Measurements from ENCODE around the gene MT1A. TPM values are rescaled to one million over a fixed set of nuclear protein-coding genes. Genes with fewer than 3 reads are reported as not detected.

Gene MT1A
- total RNA-seq, 2 experiments from 2014 or later: not detected

DNA sequence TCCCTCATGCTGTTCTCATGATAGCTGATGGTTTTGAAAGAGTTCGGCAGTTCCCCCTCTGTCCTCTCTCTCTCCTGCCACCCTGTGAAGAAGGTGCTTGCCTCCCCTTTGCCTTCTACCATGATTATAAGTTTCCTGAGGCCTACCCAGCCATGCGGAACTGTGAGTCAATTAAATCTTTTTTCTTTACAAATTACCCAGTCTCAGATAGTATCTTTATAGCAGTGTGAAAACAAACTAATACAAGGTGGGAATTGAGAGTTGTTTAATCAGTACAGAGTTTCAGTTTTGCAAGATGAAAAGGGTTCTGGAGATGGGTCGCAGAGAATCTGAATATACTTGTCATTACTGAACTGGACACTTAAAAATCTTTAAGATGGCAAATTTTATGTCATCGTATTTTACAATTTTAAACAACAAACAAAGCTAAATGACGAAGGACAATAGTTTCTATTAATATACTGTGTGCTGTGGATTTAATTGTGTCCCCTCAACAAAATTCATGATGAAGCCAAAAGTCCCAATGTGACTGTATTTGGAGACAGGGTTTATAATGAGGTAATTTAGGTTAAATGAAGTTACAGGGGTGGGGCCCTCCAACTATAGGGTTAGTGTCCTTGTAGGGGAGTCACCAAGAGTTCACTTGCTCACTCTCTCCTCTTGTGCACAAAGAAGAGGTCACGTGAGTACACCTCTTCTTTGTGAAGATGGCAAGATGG, 44.7 kb upstream of the MT1A start:
- DNase-seq: no peak
- POLR2A ChIA-PET: interaction anchor here (1.0 kb wide), 1 partner anchor 59 kb away, joined by 3 read pairs; no protein-coding TSS in a partner anchor
- no peak overlapping the region for H3K4me3 Mint-ChIP-seq
- no peaks in the 10 kb centered on the region for H3K9me3 Mint-ChIP-seq
- intact Hi-C loops (cut with micrococcal nuclease): loop anchor here (5.0 kb wide), 1 partner anchor 99 kb away; no protein-coding TSS in a partner anchor
- peaks cover 8% of the 10 kb centered on the region for H3K27me3 Mint-ChIP-seq
- TF ChIP-seq, protein P1, sequence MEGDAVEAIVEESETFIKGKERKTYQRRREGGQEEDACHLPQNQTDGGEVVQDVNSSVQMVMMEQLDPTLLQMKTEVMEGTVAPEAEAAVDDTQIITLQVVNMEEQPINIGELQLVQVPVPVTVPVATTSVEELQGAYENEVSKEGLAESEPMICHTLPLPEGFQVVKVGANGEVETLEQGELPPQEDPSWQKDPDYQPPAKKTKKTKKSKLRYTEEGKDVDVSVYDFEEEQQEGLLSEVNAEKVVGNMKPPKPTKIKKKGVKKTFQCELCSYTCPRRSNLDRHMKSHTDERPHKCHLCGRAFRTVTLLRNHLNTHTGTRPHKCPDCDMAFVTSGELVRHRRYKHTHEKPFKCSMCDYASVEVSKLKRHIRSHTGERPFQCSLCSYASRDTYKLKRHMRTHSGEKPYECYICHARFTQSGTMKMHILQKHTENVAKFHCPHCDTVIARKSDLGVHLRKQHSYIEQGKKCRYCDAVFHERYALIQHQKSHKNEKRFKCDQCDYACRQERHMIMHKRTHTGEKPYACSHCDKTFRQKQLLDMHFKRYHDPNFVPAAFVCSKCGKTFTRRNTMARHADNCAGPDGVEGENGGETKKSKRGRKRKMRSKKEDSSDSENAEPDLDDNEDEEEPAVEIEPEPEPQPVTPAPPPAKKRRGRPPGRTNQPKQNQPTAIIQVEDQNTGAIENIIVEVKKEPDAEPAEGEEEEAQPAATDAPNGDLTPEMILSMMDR (IDR thresholded peaks at IDR 0.05): no peak
- no peaks in the 10 kb centered on the region for H3K36me3 Mint-ChIP-seq (ENCODE audit: low read depth)
- H3K27ac Mint-ChIP-seq: no peak overlapping the region
- no peak for ATAC-seq
- CTCF ChIA-PET: interaction anchor here (1.0 kb wide), 2 partner anchors 17 to 108 kb away, joined by 3 to 4 read pairs; no protein-coding TSS in a partner anchor
- peaks cover 10% of the 10 kb centered on the region for H3K4me1 Mint-ChIP-seq (ENCODE audit: low read depth)

DNA sequence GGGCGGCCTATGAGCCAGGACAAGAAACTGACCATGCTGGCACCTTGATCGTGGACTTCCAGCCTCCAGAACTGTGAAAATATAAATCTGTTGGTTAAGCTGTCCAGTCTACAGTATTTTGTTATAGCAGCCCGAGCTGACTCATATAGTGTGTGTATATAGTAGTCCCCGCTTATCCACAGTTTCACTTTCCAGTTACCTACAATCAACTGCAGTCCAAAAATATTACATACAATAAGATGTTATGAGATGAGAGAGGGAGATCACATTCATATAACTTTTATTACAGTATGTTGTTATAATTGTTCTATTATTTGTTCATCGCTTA, 44.2 kb upstream of the MT1A start:
- H3K9me3 Mint-ChIP-seq: no peaks in the 10 kb centered on the region
- no peak overlapping the region for H3K4me3 Mint-ChIP-seq
- no peak for ATAC-seq
- intact Hi-C loops (cut with micrococcal nuclease): loop anchor here (5.0 kb wide), 1 partner anchor 98 kb away; no protein-coding TSS in a partner anchor
- DNase-seq: no peak
- TF ChIP-seq, protein P1 (IDR thresholded peaks at IDR 0.05): no peak
- H3K36me3 Mint-ChIP-seq (ENCODE audit: low read depth): no peaks in the 10 kb centered on the region
- CTCF ChIA-PET: interaction anchor here (1.0 to 1.5 kb wide), 3 partner anchors 17 to 108 kb away, joined by 3 to 4 read pairs (median 3); no protein-coding TSS in a partner anchor
- no peak overlapping the region for H3K27ac Mint-ChIP-seq
- peaks cover 6% of the 10 kb centered on the region for H3K27me3 Mint-ChIP-seq
- H3K4me1 Mint-ChIP-seq (ENCODE audit: low read depth): peaks cover 8% of the 10 kb centered on the region
- POLR2A ChIA-PET: interaction anchor here (1.0 kb wide), 1 partner anchor 58 kb away, joined by 3 read pairs; no protein-coding TSS in a partner anchor

DNA sequence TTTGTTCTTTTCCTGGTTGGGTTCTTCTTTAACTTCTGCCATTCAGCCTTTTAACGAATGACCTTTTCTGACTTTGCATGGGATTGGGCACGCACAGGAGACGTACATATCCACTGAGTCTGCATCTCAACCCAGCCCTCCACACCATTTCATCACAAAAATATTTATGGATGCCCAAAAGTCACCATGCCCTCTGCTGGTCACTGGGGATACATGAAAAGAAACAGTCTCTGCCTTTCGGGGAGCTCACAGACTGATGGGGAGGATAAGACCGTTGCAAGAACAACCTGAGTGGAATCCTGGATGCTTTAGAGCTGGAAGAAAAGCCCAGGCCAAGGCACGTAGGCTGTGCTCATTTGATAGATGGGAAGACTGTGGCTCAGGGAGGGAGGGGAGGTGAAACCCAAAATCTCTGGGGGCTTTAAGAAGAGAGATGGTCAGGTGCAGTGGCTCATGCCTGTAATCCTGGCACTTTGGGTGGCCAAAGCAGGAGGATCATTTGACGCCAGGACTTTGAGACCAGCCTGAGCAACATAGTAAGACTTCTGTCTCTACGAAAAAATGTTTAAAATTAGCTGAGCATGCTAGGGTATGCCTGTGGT, 38.0 kb upstream of the MT1A start:
- Mint-ChIP-seq H3K36me3 (ENCODE audit: low read depth) (no peaks in the 10 kb centered on the region), H3K27me3 (peaks cover 6% of the 10 kb centered on the region), H3K9me3 (no peaks in the 10 kb centered on the region), H3K4me1 (ENCODE audit: low read depth) (peaks cover 3% of the 10 kb centered on the region), H3K27ac (no peak overlapping the region), H3K4me3 (no peak overlapping the region)
- TF ChIP-seq, protein P1 (IDR thresholded peaks at IDR 0.05): peak; percentile 69
- CTCF ChIA-PET: interaction anchor here (0.6 to 6.3 kb wide), 25 partner anchors 8 to 179 kb away, joined by 3 to 47 read pairs (median 4); partner anchors contain the start of genes MT1H, MT2A, MT3 and MT4
- DNase-seq (peak; percentile 67), ATAC-seq (peak; percentile 81)
- POLR2A ChIA-PET: interaction anchor here (1.0 kb wide), 1 partner anchor 15 kb away, joined by 3 read pairs; no protein-coding TSS in a partner anchor
- intact Hi-C loops (cut with micrococcal nuclease): no loop called here

DNA sequence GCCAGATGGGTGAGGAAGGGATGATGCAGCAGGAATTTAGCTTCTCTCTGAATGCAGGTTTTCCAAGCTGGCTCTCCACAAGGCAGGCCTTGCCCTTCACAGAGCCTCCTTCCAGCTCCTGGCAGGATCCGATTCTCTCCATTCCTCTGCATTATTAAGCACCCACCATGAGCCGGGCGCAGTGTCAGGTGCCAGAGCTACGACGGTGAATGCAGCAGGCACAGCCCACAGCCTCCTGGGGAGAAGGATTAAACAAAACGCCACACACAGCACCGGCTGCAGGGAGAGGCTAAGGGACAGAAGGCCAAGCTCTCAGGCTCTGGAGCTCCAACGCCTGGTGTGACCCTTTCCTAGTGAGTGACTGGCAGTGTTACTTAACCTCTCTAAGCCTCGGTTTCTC, 37.1 kb upstream of the MT1A start:
- intact Hi-C loops (cut with micrococcal nuclease): no loop called here
- TF ChIP-seq, protein P1 (IDR thresholded peaks at IDR 0.05): no peak
- ChIA-PET CTCF (interaction anchor here (0.9 to 6.3 kb wide), 13 partner anchors 9 to 106 kb away, joined by 3 to 47 read pairs (median 5); no protein-coding TSS in a partner anchor), POLR2A (interaction anchor here (0.7 to 1.0 kb wide), 2 partner anchors 16 to 25 kb away, joined by 3 read pairs; no protein-coding TSS in a partner anchor)
- H3K4me1 Mint-ChIP-seq (ENCODE audit: low read depth): peaks cover 8% of the 10 kb centered on the region
- H3K27me3 Mint-ChIP-seq: peaks cover 6% of the 10 kb centered on the region
- ATAC-seq: no peak
- no peak overlapping the region for H3K4me3 Mint-ChIP-seq
- H3K36me3 Mint-ChIP-seq (ENCODE audit: low read depth): no peaks in the 10 kb centered on the region
- DNase-seq: no peak
- no peak overlapping the region for H3K27ac Mint-ChIP-seq
- H3K9me3 Mint-ChIP-seq: no peaks in the 10 kb centered on the region
